PC-3 (cell line): ENCODE results near the gene CRLF2. TPM values are rescaled to one million over a fixed set of nuclear protein-coding genes. Genes with fewer than 3 reads are reported as not detected.
"Not testable (repeated sequence)": the region's sequence is repeated elsewhere in the genome, so short reads cannot be mapped to it uniquely, and the experiment has no call there.

ENCODE experiments used
- ATAC-seq: fragments of 200-7000 bp; cut with Tn5 transposase; 2 replicates; pipeline ENCODE4 v1.9.1; 2020; ENCODE audit warnings: mild to moderate bottlenecking, moderate library complexity
- BruUV-seq: library from RNA; stranded (reverse); fragments of 400-500 nt; replicated peaks from 2 replicates; lab custom pipeline; 2021; lab: Mats Ljungman, UMichigan
- CTCF ChIA-PET: fragments of 300-600 bp; sonication (Branson Sonifier 250); formaldehyde crosslinking; loops from one replicate; lab custom pipeline; 2022; ENCODE audit warnings: antibody characterized with exemption; lab: Charles Lee
- POLR2A ChIA-PET: fragments of 300-600 bp; sonication (Branson Sonifier 250); formaldehyde crosslinking; loops from one replicate; lab custom pipeline; 2022; ENCODE audit warnings: antibody characterized with exemption; ENCODE audit not compliant: unreplicated experiment; lab: Charles Lee
- DNase-seq: peaks from one replicate; pipeline ENCODE4 v3.0.0-alpha.2; 2015
- H2AFZ ChIP-seq: fragments of 300-600 bp; sonication (generic); 2 replicates; pipeline ENCODE4 v1.6.0; 2016; ENCODE audit warnings: antibody characterized with exemption, low read length
- H3F3A ChIP-seq: fragments of 300-600 bp; sonication (generic); one replicate; pipeline ENCODE4 v1.6.0; 2017; ENCODE audit warnings: antibody characterized with exemption, low read length, control low read depth, mild to moderate bottlenecking; ENCODE audit not compliant: unreplicated experiment
- H3K27ac ChIP-seq: fragments of 300-600 bp; sonication (generic); 2 replicates; pipeline ENCODE4 v1.5.1; 2016; ENCODE audit warnings: mild to moderate bottlenecking, low read length
- H3K27me3 ChIP-seq: fragments of 300-600 bp; sonication (generic); 2 replicates; pipeline ENCODE4 v1.6.1; 2016; ENCODE audit warnings: low read length, mixed read lengths
- H3K36me3 ChIP-seq: fragments of 300-600 bp; sonication (generic); 2 replicates; pipeline ENCODE4 v1.6.1; 2016; ENCODE audit warnings: low read depth, mixed run types, low read length, mixed read lengths
- H3K4me1 ChIP-seq: fragments of 300-600 bp; sonication (generic); 2 replicates; pipeline ENCODE4 v1.5.1; 2016; ENCODE audit warnings: low read length; ENCODE audit not compliant: insufficient read depth
- H3K4me2 ChIP-seq: fragments of 300-600 bp; sonication (generic); 2 replicates; pipeline ENCODE4 v1.6.0; 2016; ENCODE audit warnings: low read length
- H3K4me3 ChIP-seq: fragments of 300-600 bp; sonication (generic); 2 replicates; pipeline ENCODE4 v1.5.1; 2016; ENCODE audit warnings: mild to moderate bottlenecking, low read length, mixed read lengths
- H3K79me2 ChIP-seq: fragments of 300-600 bp; sonication (generic); 2 replicates; pipeline ENCODE4 v1.6.1; 2017; ENCODE audit warnings: low read length, mixed read lengths
- H3K9ac ChIP-seq: fragments of 300-600 bp; sonication (generic); 2 replicates; pipeline ENCODE4 v1.6.0; 2016; ENCODE audit warnings: mild to moderate bottlenecking, low read length
- H3K9me2 ChIP-seq: fragments of 300-600 bp; sonication (generic); replicated peaks from 2 replicates; pipeline ENCODE4 v1.6.1; 2016; ENCODE audit warnings: mixed run types, low read length, mixed read lengths
- H3K9me3 ChIP-seq: fragments of 300-600 bp; sonication (generic); 2 replicates; pipeline ENCODE4 v1.6.1; 2016; ENCODE audit warnings: low read length, mixed read lengths
- H4K20me1 ChIP-seq: fragments of 300-600 bp; sonication (generic); 2 replicates; pipeline ENCODE4 v1.6.1; 2016; ENCODE audit warnings: low read length, mixed read lengths
- CTCF ChIP-seq: fragments of 300-600 bp; sonication (generic); conservative IDR thresholded peaks from 2 replicates; pipeline ENCODE4 v1.5.1; 2017; ENCODE audit warnings: antibody characterized with exemption, low read depth, mild to moderate bottlenecking, low read length
- EZH2 ChIP-seq: fragments of 300-600 bp; sonication (generic); IDR thresholded peaks from one replicate; pipeline ENCODE4 v1.6.1; 2017; ENCODE audit warnings: antibody characterized with exemption, mild to moderate bottlenecking, low read length; ENCODE audit not compliant: unreplicated experiment
- EZH2phosphoT487 ChIP-seq: fragments of 300-600 bp; sonication (generic); IDR thresholded peaks from 2 replicates; pipeline ENCODE4 v1.6.1; 2018; ENCODE audit warnings: mild to moderate bottlenecking, antibody characterized with exemption, low read length, borderline replicate concordance
- intact Hi-C: fragments of 100-400 bp; cut with micrococcal nuclease; formaldehyde crosslinking; loops from 2 replicates; pipeline ENCODE4 v1.9.0; 2023
- total RNA-seq: library from RNA; depleted of rRNA; stranded (reverse); fragments of >200 nt; gene quantifications from 2 replicates; pipeline ENCODE4 v1.2.3, GENCODE V29; 2014

The CRLF2 gene
- total RNA-seq, 1 experiment from 2014 or later: not detected

GRCh38 chrX:1173435-1173834 is 39.0 kb downstream of the CRLF2 start:
- H3K9me3 ChIP-seq, H3K4me1 ChIP-seq, H3K4me3 ChIP-seq, H3K4me2 ChIP-seq, DNase-seq, H3K27me3 ChIP-seq, H3F3A ChIP-seq, H3K27ac ChIP-seq, H3K36me3 ChIP-seq, H4K20me1 ChIP-seq, BruUV-seq, POLR2A ChIA-PET, CTCF ChIA-PET, intact Hi-C loops, H3K79me2 ChIP-seq, ATAC-seq, H3K9ac ChIP-seq, H2AFZ ChIP-seq, H3K9me2 ChIP-seq: not testable (repeated sequence)

- H3K9me2 ChIP-seq: no peaks in the 10 kb centered on the region
- no peak overlapping the region for H3K9ac ChIP-seq
- intact Hi-C loops: no loop called here
- H3K4me1 ChIP-seq: no peaks in the 10 kb centered on the region
- H3K36me3 ChIP-seq: no peaks in the 10 kb centered on the region
- H3F3A ChIP-seq: no peaks in the 10 kb centered on the region
- no peaks in the 10 kb centered on the region for H3K79me2 ChIP-seq
- POLR2A ChIA-PET: no interaction called here
- H3K4me3 ChIP-seq: no peak overlapping the region
- no peak for DNase-seq
- no peak overlapping the region for H3K27ac ChIP-seq
- H3K9me3 ChIP-seq: no peaks in the 10 kb centered on the region
- TF ChIP-seq EZH2phosphoT487 (no peak), CTCF (no peak), EZH2 (no peak)
- BruUV-seq: no TSS peak
- ATAC-seq: no peak
- no peak overlapping the region for H3K4me2 ChIP-seq
- no peaks in the 10 kb centered on the region for H4K20me1 ChIP-seq
- CTCF ChIA-PET: no interaction called here
- no peak overlapping the region for H2AFZ ChIP-seq
- H3K27me3 ChIP-seq: peaks cover 7% of the 10 kb centered on the region; the same call in 1 of the 2 replicates
Observed at GRCh38 chrX:1172496-1172895, 40.0 kb downstream of the CRLF2 start.

DNA sequence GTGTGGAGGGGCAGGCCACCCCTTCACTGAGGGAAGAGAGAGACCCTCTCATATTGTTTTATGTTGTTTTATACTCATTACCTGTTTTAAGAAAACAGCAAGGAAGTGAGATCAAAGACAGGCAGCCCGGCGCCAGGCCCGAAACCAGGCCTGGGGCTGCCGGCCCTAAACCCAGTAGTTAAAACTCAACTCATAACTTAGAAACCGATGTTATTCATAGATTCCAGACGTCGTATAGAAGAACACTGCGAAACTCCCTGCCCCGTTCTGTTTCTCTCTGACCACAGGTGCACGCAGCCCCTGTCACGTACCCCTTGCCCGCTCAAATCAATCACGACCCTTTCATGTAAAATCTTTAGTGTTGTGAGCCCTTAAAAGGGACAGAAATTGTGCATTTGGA is 40.5 kb downstream of the CRLF2 start:
- H3K4me3 ChIP-seq, DNase-seq, BruUV-seq, H3K36me3 ChIP-seq, H3K9ac ChIP-seq, H2AFZ ChIP-seq, CTCF ChIA-PET, H3K9me2 ChIP-seq, H3F3A ChIP-seq, intact Hi-C loops, H3K4me1 ChIP-seq, POLR2A ChIA-PET, H3K27ac ChIP-seq, H3K79me2 ChIP-seq, ATAC-seq, H4K20me1 ChIP-seq, H3K4me2 ChIP-seq, H3K27me3 ChIP-seq, H3K9me3 ChIP-seq: not testable (repeated sequence)

GRCh38 chrX:1170243-1170642 is 42.2 kb downstream of the CRLF2 start:
- intact Hi-C loops: no loop called here
- no peak overlapping the region for H3K27ac ChIP-seq
- CTCF ChIA-PET: no interaction called here
- H3K9ac ChIP-seq: no peak overlapping the region
- POLR2A ChIA-PET: no interaction called here
- no TSS peak for BruUV-seq
- no peak overlapping the region for H3K4me2 ChIP-seq
- no peak for ATAC-seq
- H3F3A ChIP-seq: no peaks in the 10 kb centered on the region
- no peaks in the 10 kb centered on the region for H3K79me2 ChIP-seq
- no peaks in the 10 kb centered on the region for H3K4me1 ChIP-seq
- no peak overlapping the region for H2AFZ ChIP-seq
- H4K20me1 ChIP-seq: no peaks in the 10 kb centered on the region
- no peaks in the 10 kb centered on the region for H3K9me2 ChIP-seq
- no peak for DNase-seq
- no peaks in the 10 kb centered on the region for H3K36me3 ChIP-seq
- H3K9me3 ChIP-seq: no peaks in the 10 kb centered on the region
- TF ChIP-seq EZH2 (no peak), EZH2phosphoT487 (no peak), CTCF (no peak)
- no peak overlapping the region for H3K4me3 ChIP-seq
- H3K27me3 ChIP-seq: peaks cover 7% of the 10 kb centered on the region; the same call in 1 of the 2 replicates
